Ammon's horn (tissue), 1 donor: Measurements from ENCODE around the gene PPP1R13B.

Source experiments
- DNase-seq: peaks from one replicate; pipeline ENCODE4 v3.0.0-alpha.2; 2016; ENCODE audit warnings: low spot score

PPP1R13B gene

GRCh38 chr14:103881268-103882201, 34.2 kb upstream of the PPP1R13B start:
- DNase-seq: no peak

GRCh38 chr14:103880348-103881267, 33.2 kb upstream of the PPP1R13B start:
- peak; percentile 67 for DNase-seq

- DNase-seq: no peak
These were observed 32.4 kb upstream of the PPP1R13B start for GRCh38 chr14:103879570-103880347.

- DNase-seq: no peak
These were observed 31.8 kb upstream of the PPP1R13B start for GRCh38 chr14:103879118-103879569.

- no peak for DNase-seq
These were observed 30.8 kb upstream of the PPP1R13B start for GRCh38 chr14:103878180-103878579.

DNA sequence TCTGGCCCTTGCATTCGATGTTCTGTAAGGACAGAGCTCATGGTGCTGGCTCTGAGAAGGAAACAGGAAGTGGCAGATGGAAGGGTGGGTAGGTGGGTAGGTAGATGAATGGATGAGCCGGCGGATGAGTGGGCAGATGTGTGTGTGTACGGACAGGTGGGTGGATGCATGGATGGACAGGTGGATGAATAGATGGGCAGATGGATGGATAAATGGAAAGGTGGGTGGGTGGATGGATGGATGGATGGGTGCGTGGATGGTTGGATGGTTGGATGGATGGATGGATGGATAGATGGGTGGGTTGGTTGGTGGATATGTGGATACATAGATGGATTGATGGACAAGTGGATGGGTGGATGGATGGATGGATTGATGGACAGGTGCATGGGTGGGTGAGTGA, 27.6 kb upstream of the PPP1R13B start:
- DNase-seq: no peak

GRCh38 chr14:103872481-103873113, 25.2 kb upstream of the PPP1R13B start:
- DNase-seq: no peak

GRCh38 chr14:103871596-103872480, 24.5 kb upstream of the PPP1R13B start:
- no peak for DNase-seq

DNA sequence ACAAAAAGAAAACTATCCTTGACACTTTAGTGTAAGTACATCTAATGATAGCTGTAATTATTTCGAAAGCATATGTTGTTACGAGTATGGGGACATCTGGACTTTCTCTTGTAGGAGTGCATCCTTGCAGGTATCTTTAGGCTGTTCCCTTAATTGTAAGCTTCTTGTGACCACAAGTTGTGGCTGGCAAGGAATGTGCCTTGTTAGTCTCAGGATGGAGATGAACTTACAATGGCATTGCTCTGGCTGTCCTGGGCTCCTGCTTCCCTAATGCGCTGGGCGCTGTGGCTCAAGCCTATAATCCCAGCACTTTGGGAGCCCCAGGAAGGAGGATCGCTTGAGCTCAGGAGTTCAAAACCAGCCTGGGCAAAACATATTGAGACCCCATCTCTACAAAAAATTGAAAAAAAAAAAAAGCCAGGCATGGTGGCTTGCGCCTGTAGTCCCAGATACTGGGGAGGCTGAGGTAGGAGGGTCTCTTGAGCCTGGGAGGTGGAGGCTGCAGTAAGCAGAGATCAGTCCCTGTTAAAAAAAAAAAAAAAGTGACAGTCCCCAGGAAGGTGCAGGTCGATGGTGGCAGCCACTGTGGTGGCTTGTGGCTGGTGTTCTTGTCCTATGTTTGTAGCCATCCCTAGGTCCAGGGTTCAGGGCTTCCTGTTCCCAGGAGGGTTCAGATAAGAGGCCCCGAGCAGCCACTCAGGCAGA, 23.7 kb upstream of the PPP1R13B start:
- DNase-seq: no peak

- no peak for DNase-seq
These were observed 22.9 kb upstream of the PPP1R13B start for GRCh38 chr14:103870144-103870876.

DNA sequence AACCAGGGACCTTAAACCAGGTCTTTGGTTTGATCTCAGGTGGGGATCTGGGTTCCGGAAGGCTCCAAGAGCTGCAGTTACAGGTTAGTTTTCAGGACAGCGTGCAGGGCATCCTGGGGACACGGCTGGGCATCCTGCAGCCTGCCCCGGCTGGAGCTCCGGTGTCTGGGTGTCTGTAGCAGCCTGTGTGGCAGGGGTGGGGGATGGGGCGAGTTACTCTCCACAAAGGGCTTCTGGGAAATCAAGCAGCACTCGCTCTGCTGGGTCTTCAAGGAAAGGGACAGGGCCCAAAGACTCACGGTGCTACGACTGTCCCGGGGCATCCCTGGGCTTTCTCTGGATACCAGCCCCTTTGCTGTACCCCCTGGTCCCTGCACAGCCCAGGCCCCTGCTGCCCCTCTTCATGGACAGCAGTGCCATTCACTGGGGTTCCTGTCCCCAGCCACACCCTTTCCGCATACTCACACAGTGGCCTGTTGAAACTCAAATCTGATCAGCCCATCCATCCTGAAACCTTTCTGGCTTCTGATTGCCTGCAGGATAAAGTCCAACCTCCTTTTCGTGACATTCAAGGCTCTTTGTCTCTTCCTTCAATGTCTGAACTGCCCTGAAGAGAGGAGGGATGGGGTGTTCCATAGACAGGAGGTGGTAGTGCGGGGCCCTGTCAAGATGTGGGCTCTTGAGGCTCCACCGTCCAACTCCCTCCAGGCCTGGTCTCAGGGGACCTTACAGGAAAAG, 22.2 kb upstream of the PPP1R13B start:
- DNase-seq: no peak

DNA sequence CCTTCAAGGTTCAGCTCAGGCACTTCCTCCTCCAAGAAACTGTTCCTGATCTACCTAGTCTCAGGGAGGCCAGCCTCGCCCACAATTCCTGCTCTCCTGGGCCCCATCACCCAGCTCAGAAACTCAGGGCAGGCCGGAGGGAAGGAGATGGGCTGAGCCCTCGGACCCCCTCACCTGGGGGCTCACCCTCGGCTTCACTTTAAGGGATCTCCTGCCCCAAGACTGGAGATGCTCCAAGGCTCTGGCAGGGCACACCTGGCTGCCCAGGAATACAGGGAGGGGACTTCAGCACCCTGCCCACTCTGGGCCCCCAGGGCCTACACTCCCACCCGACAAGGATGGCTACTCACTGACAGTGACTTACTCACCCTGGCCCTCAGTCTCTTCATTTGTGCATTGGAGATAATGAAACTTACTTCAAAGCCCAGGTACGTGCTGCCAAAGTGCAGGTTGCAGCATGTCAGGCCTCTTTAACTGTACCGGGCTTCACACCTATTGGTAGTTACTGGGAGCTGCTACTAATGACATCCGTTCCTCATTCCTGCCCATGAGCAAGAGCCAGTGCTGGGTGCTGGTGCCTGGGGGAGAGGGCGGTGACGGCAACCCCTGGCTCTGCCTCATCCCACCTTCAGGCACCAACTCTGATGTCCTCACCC, 21.0 kb upstream of the PPP1R13B start:
- no peak for DNase-seq

DNA sequence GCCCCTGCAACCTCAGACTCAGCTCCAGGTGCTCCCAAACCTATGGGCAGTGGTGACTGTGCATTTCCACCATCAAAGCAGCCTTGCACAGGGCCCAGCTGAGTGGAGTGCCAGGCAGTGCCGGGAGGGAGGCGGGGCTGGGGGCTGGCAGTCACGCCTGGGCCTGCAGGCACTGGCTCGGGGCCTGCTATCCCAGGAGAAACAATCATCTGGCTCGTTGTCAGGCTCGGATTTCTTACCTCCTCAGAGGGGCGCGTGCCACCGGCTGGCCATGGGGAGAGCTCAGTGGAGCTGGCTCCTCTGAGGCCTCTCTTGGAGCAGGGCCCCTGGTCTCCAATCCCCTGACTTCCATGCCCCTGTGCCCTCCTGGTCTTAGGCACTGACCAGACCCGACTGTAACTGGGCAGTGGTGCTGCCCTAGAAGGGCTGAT, 20.2 kb upstream of the PPP1R13B start:
- DNase-seq: no peak

GRCh38 chr14:103867020-103867419, 19.6 kb upstream of the PPP1R13B start:
- DNase-seq: no peak

DNA sequence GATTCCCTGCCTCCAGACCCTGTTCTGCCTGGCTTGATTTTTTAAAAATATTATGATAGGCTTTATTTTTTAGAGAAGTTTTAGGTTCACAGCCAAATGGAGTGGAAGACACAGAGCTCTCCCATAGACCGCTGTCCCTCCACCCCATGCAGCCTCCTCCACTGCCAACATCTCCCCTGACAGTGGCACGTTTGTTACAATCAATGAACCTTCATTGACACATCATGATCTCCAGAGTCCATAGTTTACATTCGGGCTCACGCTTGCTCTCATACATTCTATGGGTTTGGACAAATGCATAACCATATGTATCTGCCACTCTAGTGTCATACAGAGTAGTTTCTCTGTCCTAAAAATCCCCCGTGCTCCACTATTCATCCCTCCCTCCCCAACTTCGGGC, 15.9 kb upstream of the PPP1R13B start:
- DNase-seq: no peak

GRCh38 chr14:103862393-103862782, 15.0 kb upstream of the PPP1R13B start:
- DNase-seq: no peak
